Endothelial cell of umbilical vein (primary cell): Measurements from ENCODE around the gene EPSTI1. TPM values are rescaled to one million over a fixed set of nuclear protein-coding genes. Genes with fewer than 3 reads are reported as not detected.
A peak's percentile ranks its signal among the peaks of the same experiment; 100 is the strongest.

ENCODE experiments used
- BruUV-seq: library from RNA; stranded (reverse); fragments of 400-500 nt; replicated peaks from 2 replicates; lab custom pipeline; 2021; lab: Mats Ljungman, UMichigan
- CTCF ChIA-PET: fragments of 300-600, 350-600 bp; sonication (Branson Sonifier 250); formaldehyde crosslinking; loops from one replicate; lab custom pipeline; 2021; ENCODE audit warnings: antibody characterized with exemption, inconsistent platforms; lab: Charles Lee
- POLR2A ChIA-PET: fragments of 300-600, 350-600 bp; sonication (Branson Sonifier 250); formaldehyde crosslinking; loops from one replicate; lab custom pipeline; 2021; ENCODE audit warnings: antibody characterized with exemption, inconsistent platforms; lab: Charles Lee
- DNase-seq: peaks from one replicate; pipeline ENCODE4 v3.0.0-alpha.2; 2011; ENCODE audit warnings: low read depth, low spot score
- FAIRE-seq: peaks from 2 replicates; lab custom pipeline; 2011; peaks lifted over from hg19 to GRCh38; lab: Jason Lieb, UNC
- H2AFZ ChIP-seq: 2 replicates; pipeline ENCODE4 v1.6.0; 2012; ENCODE audit warnings: low read depth, low read length, control low read depth, inconsistent platforms
- H3K27ac ChIP-seq: 2 replicates; pipeline ENCODE4 v1.5.1; 2011; ENCODE audit warnings: low read depth, mild to moderate bottlenecking, control low read depth, low read length, moderate library complexity; ENCODE audit not compliant: insufficient read depth
- H3K27me3 ChIP-seq, 2 experiments: 2 replicates each; pipeline versions ENCODE4 v1.6.0 to v1.6.1; 2011; ENCODE audit warnings: low read length in 2 of 2, mixed read lengths in 1 of 2; ENCODE audit not compliant: control insufficient read depth in 2 of 2, insufficient read depth in 2 of 2
- H3K36me3 ChIP-seq, 2 experiments: 2 replicates in 1 of 2; 3 replicates in 1 of 2; pipeline ENCODE4 v1.5.1; 2011; ENCODE audit warnings: low read length in 2 of 2, mild to moderate bottlenecking in 1 of 2, moderate library complexity in 1 of 2; ENCODE audit not compliant: control insufficient read depth in 2 of 2, insufficient read depth in 2 of 2; ENCODE audit errors: extremely low read depth in 1 of 2
- H3K4me1 ChIP-seq: 3 replicates; pipeline ENCODE4 v1.5.1; 2011; ENCODE audit warnings: mild to moderate bottlenecking, low read length; ENCODE audit not compliant: control insufficient read depth, insufficient read depth; ENCODE audit errors: extremely low read depth
- H3K4me2 ChIP-seq: 2 replicates; pipeline ENCODE4 v1.6.1; 2011; ENCODE audit warnings: low read length, control low read depth, mixed read lengths; ENCODE audit not compliant: insufficient read depth
- H3K4me3 ChIP-seq, 3 experiments: fragments of 200-600 bp in 1 of 3; sonication (generic), shearing (Covaris generic) in 1 of 3; replicated peaks in 1 of 3; 2 replicates each; pipeline ENCODE4 v1.5.1; 2011 to 2016; ENCODE audit warnings: control low read depth in 3 of 3, low read length in 3 of 3, mild to moderate bottlenecking in 2 of 3, inconsistent platforms in 1 of 3, low read depth in 1 of 3, moderate library complexity in 1 of 3; ENCODE audit not compliant: insufficient read depth in 1 of 3
- H3K79me2 ChIP-seq: 2 replicates; pipeline ENCODE4 v1.6.0; 2012; ENCODE audit warnings: low read length, inconsistent platforms; ENCODE audit not compliant: control insufficient read depth, insufficient read depth
- H3K9ac ChIP-seq: replicated peaks from 2 replicates; pipeline ENCODE3; 2011; ENCODE audit warnings: low read length, control low read depth; ENCODE audit not compliant: insufficient read depth; ENCODE audit errors: extremely low read depth
- H3K9me1 ChIP-seq: replicated peaks from 3 replicates; pipeline ENCODE4 v1.6.0; 2011; ENCODE audit warnings: mild to moderate bottlenecking, low read length; ENCODE audit not compliant: control insufficient read depth, insufficient read depth; ENCODE audit errors: extremely low read depth
- H3K9me3 ChIP-seq: replicated peaks from 2 replicates; pipeline ENCODE4 v1.5.1; 2012; ENCODE audit warnings: low read length, inconsistent platforms; ENCODE audit not compliant: control insufficient read depth, insufficient read depth
- H4K20me1 ChIP-seq: replicated peaks from 2 replicates; pipeline ENCODE3; 2011; ENCODE audit warnings: mild to moderate bottlenecking, low read length; ENCODE audit not compliant: control insufficient read depth, insufficient read depth; ENCODE audit errors: extremely low read depth
- CTCF ChIP-seq, 2 donors: IDR thresholded peaks; 1 replicate in 1 of 2; 2 replicates in 1 of 2; pipeline ENCODE4 v1.5.1; 2011; ENCODE audit warnings: low read length in 2 of 2, mild to moderate bottlenecking in 2 of 2, moderate library complexity in 2 of 2, control low read depth in 1 of 2, inconsistent platforms in 1 of 2, low read depth in 1 of 2; ENCODE audit not compliant: insufficient read depth in 1 of 2; ENCODE audit errors: extremely low read depth in 1 of 2
- EZH2 ChIP-seq: IDR thresholded peaks from 2 replicates; pipeline ENCODE4 v1.6.1; 2012; ENCODE audit warnings: borderline replicate concordance, low read depth, mild to moderate bottlenecking, moderate library complexity, low read length, inconsistent platforms; ENCODE audit not compliant: severe bottlenecking
- FOS ChIP-seq: IDR thresholded peaks from 2 replicates; pipeline ENCODE4 v1.6.1; 2011; ENCODE audit warnings: mild to moderate bottlenecking, low read length, moderate library complexity, borderline replicate concordance; ENCODE audit not compliant: insufficient read depth
- GATA2 ChIP-seq: IDR thresholded peaks from 2 replicates; pipeline ENCODE4 v1.7.0; 2011; ENCODE audit warnings: low read depth, mild to moderate bottlenecking, moderate library complexity, mixed read lengths, low read length; ENCODE audit not compliant: insufficient read length, insufficient read depth
- JUN ChIP-seq: IDR thresholded peaks from 2 replicates; pipeline ENCODE4 v1.6.1; 2011; ENCODE audit warnings: borderline replicate concordance, low read depth; ENCODE audit not compliant: insufficient read length, insufficient read depth
- MAX ChIP-seq: IDR thresholded peaks from 2 replicates; pipeline ENCODE4 v1.6.1; 2011; ENCODE audit not compliant: insufficient read depth, insufficient read length
- MYC ChIP-seq: IDR thresholded peaks from one replicate; pipeline ENCODE4 v1.6.1; 2011; ENCODE audit warnings: mild to moderate bottlenecking, low read depth, low read length
- POLR2A ChIP-seq: IDR thresholded peaks from 2 replicates; pipeline ENCODE4 v1.6.1; 2012; ENCODE audit warnings: low read depth, mild to moderate bottlenecking, control low read depth, low read length
- POLR2AphosphoS5 ChIP-seq: IDR thresholded peaks from 2 replicates; pipeline ENCODE4 v1.6.1; 2012; ENCODE audit warnings: low read depth, mild to moderate bottlenecking, control low read depth, low read length, moderate library complexity; ENCODE audit not compliant: insufficient read depth
- dilution Hi-C: fragments of 300-500 bp; cut with MboI; formaldehyde crosslinking; loops from one replicate; pipeline ENCODE4 v1.15.0; 2019; ENCODE audit warnings: low sequenced_read_pairs; ENCODE audit not compliant: extremely low pct_ligation_motif_present
- intact Hi-C: fragments of 100-400 bp; cut with micrococcal nuclease; formaldehyde crosslinking; loops from one replicate; pipeline ENCODE4 v1.10.0; 2022
- polyA plus RNA-seq, 4 experiments: library from polyadenylated mRNA; depleted of rRNA in 3 of 4; stranded (reverse) in 3 of 4; unstranded in 1 of 4; fragments of >200 nt; gene quantifications; 2 replicates each; pipeline versions ENCODE4 v1.2.1 to v1.2.3, GENCODE V29; 2011 to 2012; ENCODE audit warnings: missing spikeins in 1 of 4
- total RNA-seq: library from RNA; stranded (reverse); gene quantifications from 2 replicates; pipeline ENCODE4 v1.2.3, GENCODE V29; 2021

EPSTI1 gene
- total and polyA plus RNA-seq, 2 donors (not counting 3 experiments of a cell fraction or from before 2014, with no cell fraction given): 0.77 to 3.1 TPM

- ChIA-PET CTCF (no interaction called here), POLR2A (no interaction called here)
- no peaks in the 10 kb centered on the region for H3K79me2 ChIP-seq
- H4K20me1 ChIP-seq: no peaks in the 10 kb centered on the region
- H3K9ac ChIP-seq: no peak overlapping the region
- intact Hi-C loops (no loop called here), dilution Hi-C loops (no loop called here)
- no peak overlapping the region for H2AFZ ChIP-seq
- no peaks in the 10 kb centered on the region for H3K9me3 ChIP-seq
- peaks cover 7% of the 10 kb centered on the region for H3K4me1 ChIP-seq
- DNase-seq (no peak), FAIRE-seq (no peak)
- H3K27me3 ChIP-seq: peaks cover 0 to 2% of the 10 kb centered on the region in 2 experiments
- BruUV-seq: no TSS peak
- H3K36me3 ChIP-seq: no peaks in the 10 kb centered on the region
- no peak overlapping the region for H3K4me2 ChIP-seq
- no peak overlapping the region for H3K4me3 ChIP-seq
- H3K27ac ChIP-seq: no peak overlapping the region
- no peak for TF ChIP-seq POLR2A
- TF ChIP-seq JUN: no peak
- H3K9me1 ChIP-seq: no peaks in the 10 kb centered on the region
These were observed 106.7 kb downstream of the EPSTI1 start for GRCh38 chr13:42885325-42885724.

- POLR2A ChIA-PET: no interaction called here
- Histone ChIP-seq H3K9ac (no peak overlapping the region), H3K4me2 (no peak overlapping the region)
These were observed 108.1 kb downstream of the EPSTI1 start for GRCh38 chr13:42883771-42884467.

More at GRCh38 chr13:42883771-42884467, 108.1 kb downstream of the EPSTI1 start:
- CTCF ChIA-PET: interaction anchor here (1.7 kb wide), 1 partner anchor 921 kb away, joined by 7 read pairs; no protein-coding TSS in a partner anchor
- FAIRE-seq (no peak), DNase-seq (peak; percentile 68)
- TF ChIP-seq MYC: no peak
- no peak for TF ChIP-seq GATA2
- TF ChIP-seq POLR2AphosphoS5: no peak
- TF ChIP-seq POLR2A: no peak
- TF ChIP-seq CTCF (IDR thresholded peaks at IDR 0.05; ENCODE audit: extremely low read depth in 1 of 2, insufficient read depth in 1 of 2, low read depth in 1 of 2, low read length in 2 of 2): peak in 1 of 2 donors; percentile 3
- no peak for TF ChIP-seq JUN
- no peak for TF ChIP-seq EZH2
- TF ChIP-seq FOS: no peak
- TF ChIP-seq MAX: no peak
- peaks cover 0 to 2% of the 10 kb centered on the region in 2 experiments for H3K27me3 ChIP-seq
- no peaks in the 10 kb centered on the region for H3K9me1 ChIP-seq
- no TSS peak for BruUV-seq
- H3K9me3 ChIP-seq: no peaks in the 10 kb centered on the region
- no peak overlapping the region for H3K4me3 ChIP-seq
- intact Hi-C loops: loop anchor here (5.0 kb wide), 1 partner anchor 903 kb away; the partner anchor contains the start of gene ENOX1
- no peak overlapping the region for H3K27ac ChIP-seq
- H3K79me2 ChIP-seq: no peaks in the 10 kb centered on the region
- H2AFZ ChIP-seq: no peak overlapping the region
- H3K36me3 ChIP-seq: no peaks in the 10 kb centered on the region
- dilution Hi-C loops: no loop called here
- H4K20me1 ChIP-seq: no peaks in the 10 kb centered on the region
- H3K4me1 ChIP-seq: peaks cover 7% of the 10 kb centered on the region
